Natural killer cell (primary cell): ENCODE data around the gene SVOPL. TPM values are rescaled to one million over a fixed set of nuclear protein-coding genes. Genes with fewer than 3 reads are reported as not detected.

ENCODE experiments used
- ATAC-seq, 3 donors: fragments of 150-1000 bp in 2 of 3; fragments of 200-7000 bp in 1 of 3; cut with Tn5 transposase; 1 replicate in 1 of 3; 2 replicates in 2 of 3; pipeline ENCODE4 v1.10.0; 2021; ENCODE audit warnings: mild to moderate bottlenecking in 2 of 3, moderate library complexity in 2 of 3
- DNase-seq, 2 donors: peaks; one replicate each; pipeline versions ENCODE4 v3.0.0 to v3.0.0-alpha.2; 2013 to 2021; ENCODE audit warnings: mixed read lengths in 1 of 2
- H3K27ac ChIP-seq: one replicate; pipeline ENCODE4 v1.5.1; 2013; ENCODE audit warnings: mild to moderate bottlenecking, low read length
- H3K27me3 ChIP-seq: one replicate; pipeline ENCODE4 v1.6.1; 2013; ENCODE audit warnings: low read length; ENCODE audit not compliant: control insufficient read depth, insufficient read depth
- H3K36me3 ChIP-seq: one replicate; pipeline ENCODE4 v1.6.1; 2013; ENCODE audit warnings: low read length; ENCODE audit not compliant: control insufficient read depth, insufficient read depth
- H3K4me1 ChIP-seq: one replicate; pipeline ENCODE4 v1.6.1; 2013; ENCODE audit warnings: low read length; ENCODE audit not compliant: control insufficient read depth, insufficient read depth
- H3K4me3 ChIP-seq: one replicate; pipeline ENCODE4 v1.5.1; 2013; ENCODE audit warnings: low read length
- H3K9me3 ChIP-seq: one replicate; pipeline ENCODE4 v1.6.1; 2013; ENCODE audit warnings: low read length; ENCODE audit not compliant: control insufficient read depth, insufficient read depth
- H3K27ac Mint-ChIP-seq, 2 donors: one replicate each; pipeline ENCODE4 v1.8.0; 2022; ENCODE audit warnings: mild to moderate bottlenecking in 2 of 2, mixed read lengths in 2 of 2, moderate library complexity in 1 of 2
- H3K27me3 Mint-ChIP-seq, 2 donors: one replicate each; pipeline ENCODE4 v1.8.0; 2022; ENCODE audit warnings: low read depth in 2 of 2, mixed read lengths in 2 of 2
- H3K36me3 Mint-ChIP-seq: one replicate; pipeline ENCODE4 v1.8.0; 2022; ENCODE audit warnings: mixed read lengths
- H3K4me1 Mint-ChIP-seq, 2 donors: one replicate each; pipeline ENCODE4 v1.8.0; 2022; ENCODE audit warnings: mixed read lengths in 2 of 2
- H3K4me3 Mint-ChIP-seq: one replicate; pipeline ENCODE4 v1.8.0; 2022; ENCODE audit warnings: mild to moderate bottlenecking, moderate library complexity, mixed read lengths
- H3K9me3 Mint-ChIP-seq, 2 donors: one replicate each; pipeline ENCODE4 v1.8.0; 2022; ENCODE audit warnings: mixed read lengths in 2 of 2
- WGBS: methylation state at CpG from one replicate; pipeline ENCODE4 v1.1.7; 2013; ENCODE audit warnings: missing lambda C conversion rate; ENCODE audit not compliant: insufficient coverage; 5-methylcytosine and 5-hydroxymethylcytosine counted together
- intact Hi-C: fragments of 100-400 bp; cut with micrococcal nuclease; formaldehyde crosslinking; loops from one replicate; pipeline ENCODE4 v1.14.2; 2022
- total RNA-seq, 4 donors: library from RNA; stranded (reverse); fragments of 120-200 nt in 1 of 4; gene quantifications; one replicate each; pipeline versions ENCODE4 v1.2.3 to v1.2.4, GENCODE V29; 2013 to 2022
- TF ChIP-seq, protein P1 (sequence below): fragments of 200-600 bp; IDR thresholded peaks from one replicate; pipeline ENCODE4 v1.8.0; 2022; ENCODE audit warnings: antibody characterized with exemption

Gene SVOPL
- total RNA-seq, 3 donors from 2014 or later (not counting 1 experiment from before 2014, with no cell fraction given): not detected

- intact Hi-C loops: loop anchor here (10.0 kb wide), 1 partner anchor 62 kb away; no protein-coding TSS in a partner anchor
These were observed 34.8 kb downstream of the SVOPL start for GRCh38 chr7:138666385-138666784.

DNA sequence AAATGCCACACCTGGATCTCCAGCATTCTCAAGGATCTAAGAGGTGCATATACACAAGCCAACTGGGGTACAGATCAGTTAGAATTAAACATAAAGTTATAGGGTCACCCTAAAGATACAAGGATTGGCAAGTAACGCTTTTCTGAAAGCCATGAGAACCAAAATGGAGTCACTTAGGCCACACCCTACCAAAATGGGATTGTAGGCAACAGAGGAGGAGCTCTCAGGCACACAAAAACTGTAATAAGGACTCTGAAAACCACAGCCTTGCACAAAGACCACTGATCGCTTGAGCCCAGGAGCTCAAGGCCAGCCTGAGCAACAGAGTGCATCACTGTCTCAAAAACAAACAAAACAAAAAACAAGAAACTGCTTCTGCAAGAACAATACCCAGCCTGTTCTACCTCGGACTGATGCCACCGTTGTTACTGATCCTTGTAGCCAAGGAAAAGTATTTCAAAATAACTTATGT is 35.5 kb downstream of the SVOPL start:
- 70% methylated on average over 4 of the region's 4 CpGs for WGBS
- Mint-ChIP-seq H3K27me3 (peaks cover 36 to 51% of the 10 kb centered on the region in 2 donors), H3K4me3 (no peak overlapping the region), H3K9me3 (no peaks in the 10 kb centered on the region), H3K36me3 (no peaks in the 10 kb centered on the region), H3K27ac (no peak overlapping the region), H3K4me1 (peaks cover 0 to 20% of the 10 kb centered on the region in 2 donors)
- DNase-seq (no peak), ATAC-seq (no peak)
- H3K27me3 ChIP-seq: peaks cover 8% of the 10 kb centered on the region
- no peak overlapping the region for H3K4me3 ChIP-seq
- TF ChIP-seq, protein P1, sequence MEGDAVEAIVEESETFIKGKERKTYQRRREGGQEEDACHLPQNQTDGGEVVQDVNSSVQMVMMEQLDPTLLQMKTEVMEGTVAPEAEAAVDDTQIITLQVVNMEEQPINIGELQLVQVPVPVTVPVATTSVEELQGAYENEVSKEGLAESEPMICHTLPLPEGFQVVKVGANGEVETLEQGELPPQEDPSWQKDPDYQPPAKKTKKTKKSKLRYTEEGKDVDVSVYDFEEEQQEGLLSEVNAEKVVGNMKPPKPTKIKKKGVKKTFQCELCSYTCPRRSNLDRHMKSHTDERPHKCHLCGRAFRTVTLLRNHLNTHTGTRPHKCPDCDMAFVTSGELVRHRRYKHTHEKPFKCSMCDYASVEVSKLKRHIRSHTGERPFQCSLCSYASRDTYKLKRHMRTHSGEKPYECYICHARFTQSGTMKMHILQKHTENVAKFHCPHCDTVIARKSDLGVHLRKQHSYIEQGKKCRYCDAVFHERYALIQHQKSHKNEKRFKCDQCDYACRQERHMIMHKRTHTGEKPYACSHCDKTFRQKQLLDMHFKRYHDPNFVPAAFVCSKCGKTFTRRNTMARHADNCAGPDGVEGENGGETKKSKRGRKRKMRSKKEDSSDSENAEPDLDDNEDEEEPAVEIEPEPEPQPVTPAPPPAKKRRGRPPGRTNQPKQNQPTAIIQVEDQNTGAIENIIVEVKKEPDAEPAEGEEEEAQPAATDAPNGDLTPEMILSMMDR: no peak
- no peaks in the 10 kb centered on the region for H3K36me3 ChIP-seq
- no peaks in the 10 kb centered on the region for H3K9me3 ChIP-seq
- intact Hi-C loops: loop anchor here (10.0 kb wide), 1 partner anchor 61 kb away; no protein-coding TSS in a partner anchor
- H3K27ac ChIP-seq: no peak overlapping the region
- peaks cover 5% of the 10 kb centered on the region for H3K4me1 ChIP-seq

More at GRCh38 chr7:138666385-138666784, 34.8 kb downstream of the SVOPL start:
- TF ChIP-seq, protein P1: no peak
- Histone ChIP-seq H3K9me3 (no peaks in the 10 kb centered on the region), H3K27me3 (peaks cover 8% of the 10 kb centered on the region), H3K36me3 (no peaks in the 10 kb centered on the region), H3K4me1 (peaks cover 5% of the 10 kb centered on the region), H3K4me3 (no peak overlapping the region), H3K27ac (no peak overlapping the region)
- ATAC-seq: no peak
- no peaks in the 10 kb centered on the region for H3K36me3 Mint-ChIP-seq
- no peak overlapping the region for H3K4me3 Mint-ChIP-seq
- peaks cover 0 to 24% of the 10 kb centered on the region in 2 donors for H3K4me1 Mint-ChIP-seq
- H3K27ac Mint-ChIP-seq: no peak overlapping the region
- no peak for DNase-seq
- peaks cover 32 to 50% of the 10 kb centered on the region in 2 donors for H3K27me3 Mint-ChIP-seq
- WGBS: 62% methylated on average over 2 of the region's 2 CpGs
- H3K9me3 Mint-ChIP-seq: no peaks in the 10 kb centered on the region

DNA sequence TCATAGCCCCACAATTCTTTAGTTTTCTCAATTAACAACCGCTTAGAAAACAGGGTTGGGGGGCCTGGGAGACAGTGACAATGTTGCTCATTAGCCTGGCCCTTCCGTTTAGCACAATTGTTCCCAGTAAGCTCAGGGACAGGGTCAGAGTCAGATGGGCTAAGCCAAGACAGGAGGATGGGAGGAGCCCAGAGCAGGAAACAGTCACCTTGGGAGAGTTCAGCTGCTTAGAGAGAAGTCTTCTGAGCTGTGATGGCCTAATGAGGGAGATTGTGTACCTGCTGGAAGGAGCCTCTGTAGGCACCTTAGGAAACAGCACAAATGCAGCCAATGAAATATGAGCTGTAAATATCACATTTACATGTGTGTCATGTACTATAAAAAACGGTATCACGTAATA is 35.9 kb downstream of the SVOPL start:
- H3K27ac Mint-ChIP-seq: no peak overlapping the region
- no peaks in the 10 kb centered on the region for H3K9me3 Mint-ChIP-seq
- H3K4me1 ChIP-seq: peaks cover 5% of the 10 kb centered on the region
- H3K4me3 Mint-ChIP-seq: no peak overlapping the region
- DNase-seq: no peak
- TF ChIP-seq, protein P1: no peak
- no peaks in the 10 kb centered on the region for H3K36me3 Mint-ChIP-seq
- peaks cover 8% of the 10 kb centered on the region for H3K27me3 ChIP-seq
- H3K9me3 ChIP-seq: no peaks in the 10 kb centered on the region
- no peak for ATAC-seq
- no peaks in the 10 kb centered on the region for H3K36me3 ChIP-seq
- H3K27me3 Mint-ChIP-seq: peaks cover 36 to 51% of the 10 kb centered on the region in 2 donors
- WGBS: 95% methylated on average over 4 of the region's 4 CpGs
- H3K27ac ChIP-seq: no peak overlapping the region
- H3K4me3 ChIP-seq: no peak overlapping the region
- intact Hi-C loops: loop anchor here (10.0 kb wide), 1 partner anchor 60 kb away; no protein-coding TSS in a partner anchor
- peaks cover 0 to 15% of the 10 kb centered on the region in 2 donors for H3K4me1 Mint-ChIP-seq
